K562 (cell line): Measurements from ENCODE around the gene RBPJ. TPM values are rescaled to one million over a fixed set of nuclear protein-coding genes. Genes with fewer than 3 reads are reported as not detected.

Experiments
- ARID3A ChIP-seq: IDR thresholded peaks from 2 replicates; pipeline ENCODE4 v1.6.1; 2012; ENCODE audit warnings: low read depth, low read length, improper control_type of control experiment, borderline replicate concordance
- EWSR1 ChIP-seq: fragments of 450-650 bp; IDR thresholded peaks from 2 replicates; pipeline ENCODE4 v1.6.1; 2018; ENCODE audit warnings: borderline replicate concordance, mild to moderate bottlenecking, low read depth, moderate library complexity; ENCODE audit not compliant: partially characterized antibody
- GATAD2B ChIP-seq: fragments of 450-650 bp; IDR thresholded peaks from 2 replicates; pipeline ENCODE4 v1.6.1; 2017; ENCODE audit warnings: mild to moderate bottlenecking, borderline replicate concordance
- HDAC3 ChIP-seq: fragments of 450-650 bp; IDR thresholded peaks from 2 replicates; pipeline ENCODE4 v1.6.1; 2018; ENCODE audit warnings: borderline replicate concordance, mild to moderate bottlenecking, moderate library complexity; ENCODE audit not compliant: partially characterized antibody
- HIVEP1 ChIP-seq: fragments of 250-450 bp; sonication (Bioruptor Pico); IDR thresholded peaks from 2 replicates; pipeline ENCODE4 v1.4.0; 2020; ENCODE audit warnings: mild to moderate bottlenecking
- KAT7 ChIP-seq: sonication (generic); formaldehyde crosslinking; IDR thresholded peaks from 2 replicates; pipeline ENCODE4 v1.8.0; 2022; ENCODE audit warnings: missing genetic modification reagents, mild to moderate bottlenecking, borderline replicate concordance
- MAFK ChIP-seq: IDR thresholded peaks from 2 replicates; pipeline ENCODE4 v1.6.1; 2011; ENCODE audit warnings: low read length, improper control_type of control experiment
- MLLT1 ChIP-seq, 2 experiments: fragments of 450-650 bp; IDR thresholded peaks; 2 replicates each; pipeline ENCODE4 v1.6.1; 2016
- PREB ChIP-seq: sonication (generic); formaldehyde crosslinking; IDR thresholded peaks from 2 replicates; pipeline ENCODE4 v1.8.1; 2023; ENCODE audit warnings: mild to moderate bottlenecking, missing genetic modification reagents
- RBFOX2 ChIP-seq: fragments of 200-400 bp; formaldehyde crosslinking; IDR thresholded peaks from 2 replicates; pipeline ENCODE4 v1.6.1; 2017; ENCODE audit warnings: low read depth, mild to moderate bottlenecking, low read length, moderate library complexity
- RBM14 ChIP-seq: fragments of 200-400 bp; formaldehyde crosslinking; IDR thresholded peaks from 2 replicates; pipeline ENCODE4 v1.6.1; 2018; ENCODE audit warnings: low read depth, mild to moderate bottlenecking, low read length, moderate library complexity, borderline replicate concordance; ENCODE audit not compliant: insufficient read depth
- RHOXF2B ChIP-seq: fragments of 250-450 bp; sonication (Bioruptor Pico); conservative IDR thresholded peaks from 2 replicates; pipeline ENCODE4 v1.5.1; 2021
- SNIP1 ChIP-seq: fragments of 450-650 bp; IDR thresholded peaks from 2 replicates; pipeline ENCODE4 v1.7.1; 2017; ENCODE audit warnings: low read depth, mild to moderate bottlenecking
- ZBTB1 ChIP-seq: sonication (generic); formaldehyde crosslinking; IDR thresholded peaks from 2 replicates; pipeline ENCODE4 v1.8.1; 2023; ENCODE audit warnings: missing genetic modification reagents, low read depth, mild to moderate bottlenecking, borderline replicate concordance
- ZBTB17 ChIP-seq: fragments of 450-650 bp; formaldehyde crosslinking; IDR thresholded peaks from 2 replicates; pipeline ENCODE4 v1.4.0; 2020; ENCODE audit warnings: mild to moderate bottlenecking
- ZBTB43 ChIP-seq: sonication (generic); formaldehyde crosslinking; IDR thresholded peaks from 2 replicates; pipeline ENCODE4 v1.8.0; 2023; ENCODE audit warnings: mild to moderate bottlenecking, missing genetic modification reagents
- ZNF280B ChIP-seq: fragments of 250-450 bp; sonication (Bioruptor Pico); IDR thresholded peaks from 2 replicates; pipeline ENCODE4 v1.5.1; 2021; ENCODE audit warnings: mild to moderate bottlenecking
- ZNF655 ChIP-seq: fragments of 250-450 bp; sonication (Bioruptor Pico); IDR thresholded peaks from 2 replicates; pipeline ENCODE4 v1.5.0; 2021
- ZSCAN29 ChIP-seq: fragments of 450-650 bp; IDR thresholded peaks from 2 replicates; pipeline ENCODE4 v1.6.1; 2017
- polyA plus RNA-seq, 8 experiments: library from polyadenylated mRNA; depleted of rRNA in 4 of 8; stranded (reverse) in 5 of 8; unstranded in 3 of 8; fragments of >200 nt; fragmentation: Nextera tagmentation in 2 of 8; fragmentation: Illumina TruSeq in 1 of 8; extraction: Ambion mirVana in 2 of 8; extraction: Trizol in 1 of 8; gene quantifications; 2 replicates each; pipeline versions ENCODE4 v1.2.1 to v1.2.3, GENCODE V29; 2011 to 2014; ENCODE audit warnings: inconsistent platforms in 1 of 8, missing spikeins in 1 of 8
- total RNA-seq, 7 experiments: library from RNA; depleted of rRNA in 6 of 7; stranded (reverse); fragments of >200 nt in 6 of 7; fragmentation: Illumina TruSeq in 2 of 7; extraction: Trizol in 2 of 7; gene quantifications; 2 replicates each; pipeline versions ENCODE4 v1.2.1 to v1.2.3, GENCODE V29; 2011 to 2021; ENCODE audit warnings: low replicate concordance in 1 of 7

RBPJ gene
- total and polyA plus RNA-seq, 9 of the 15 experiments (the other 6 are each of a cell fraction or from before 2014, with no cell fraction given), result 17.2 to 49.4 (median 33.8) TPM

- TF ChIP-seq ARID3A, result no peak
- TF ChIP-seq GATAD2B, result no peak; the same call in 1 of the 2 replicates
- TF ChIP-seq ZBTB1 (CRISPR knock-in tag), result no peak
- TF ChIP-seq ZBTB43, result no peak
- no peak for TF ChIP-seq RBM14
- TF ChIP-seq MLLT1 (IDR thresholded peaks at IDR 0.05), result peak in 1 of 2 experiments; percentile 90; a peak in 2 of 4 replicates
- TF ChIP-seq RBFOX2, result peak; percentile 77
- no peak for TF ChIP-seq HIVEP1 (CRISPR knock-in tag)
- TF ChIP-seq ZBTB17 (CRISPR knock-in tag), result peak; percentile 68; the same call in 1 of the 2 replicates
- no peak for TF ChIP-seq SNIP1
- peak; percentile 71; the same call in 1 of the 2 replicates for TF ChIP-seq ZSCAN29
- no peak for TF ChIP-seq PREB (CRISPR knock-in tag)
- TF ChIP-seq ZNF280B (CRISPR knock-in tag), result no peak
- no peak for TF ChIP-seq MAFK
- peak; percentile 93 for TF ChIP-seq HDAC3
- TF ChIP-seq EWSR1, result no peak
- TF ChIP-seq KAT7 (CRISPR knock-in tag), result no peak
- TF ChIP-seq ZNF655 (CRISPR knock-in tag), result no peak
- TF ChIP-seq RHOXF2B (CRISPR knock-in tag), result no peak
These were observed at the start of gene RBPJ (continued) for GRCh38 chr4:26320538-26321372.
